Neural crest cell (in vitro differentiated cells): Measurements from ENCODE around the gene CSF3R. TPM values are rescaled to one million over a fixed set of nuclear protein-coding genes. Genes with fewer than 3 reads are reported as not detected.

Experiments used
- DNase-seq: peaks from one replicate; pipeline ENCODE4 v3.0.0; 2021; ENCODE audit warnings: low read depth, mixed read lengths, low spot score
- H3K27ac Mint-ChIP-seq: one replicate; pipeline ENCODE4 v1.8.0; 2021; ENCODE audit warnings: mild to moderate bottlenecking, mixed read lengths; ENCODE audit not compliant: unreplicated experiment
- H3K27me3 Mint-ChIP-seq: 2 replicates; pipeline ENCODE4 v1.8.0; 2021; ENCODE audit warnings: low read depth, mild to moderate bottlenecking, mixed read lengths
- H3K36me3 Mint-ChIP-seq: 2 replicates; pipeline ENCODE4 v1.8.0; 2021; ENCODE audit warnings: low read depth, mild to moderate bottlenecking, mixed read lengths
- H3K4me1 Mint-ChIP-seq: 2 replicates; pipeline ENCODE4 v1.8.0; 2021; ENCODE audit warnings: mixed read lengths
- H3K4me3 Mint-ChIP-seq: one replicate; pipeline ENCODE4 v1.8.0; 2021; ENCODE audit warnings: mild to moderate bottlenecking, mixed read lengths
- H3K9me3 Mint-ChIP-seq: 2 replicates; pipeline ENCODE4 v1.8.0; 2021; ENCODE audit warnings: mixed read lengths
- CTCF ChIP-seq: fragments of 200-600 bp; sonication (generic); conservative IDR thresholded peaks from 2 replicates; pipeline ENCODE4 v1.5.0; 2021; ENCODE audit warnings: antibody characterized with exemption, mild to moderate bottlenecking
- total RNA-seq: library from RNA; stranded (reverse); gene quantifications from 2 replicates; pipeline ENCODE4 v1.2.1, GENCODE V29; 2021

Gene CSF3R
- total RNA-seq, 1 donor from 2014 or later: not detected

DNA sequence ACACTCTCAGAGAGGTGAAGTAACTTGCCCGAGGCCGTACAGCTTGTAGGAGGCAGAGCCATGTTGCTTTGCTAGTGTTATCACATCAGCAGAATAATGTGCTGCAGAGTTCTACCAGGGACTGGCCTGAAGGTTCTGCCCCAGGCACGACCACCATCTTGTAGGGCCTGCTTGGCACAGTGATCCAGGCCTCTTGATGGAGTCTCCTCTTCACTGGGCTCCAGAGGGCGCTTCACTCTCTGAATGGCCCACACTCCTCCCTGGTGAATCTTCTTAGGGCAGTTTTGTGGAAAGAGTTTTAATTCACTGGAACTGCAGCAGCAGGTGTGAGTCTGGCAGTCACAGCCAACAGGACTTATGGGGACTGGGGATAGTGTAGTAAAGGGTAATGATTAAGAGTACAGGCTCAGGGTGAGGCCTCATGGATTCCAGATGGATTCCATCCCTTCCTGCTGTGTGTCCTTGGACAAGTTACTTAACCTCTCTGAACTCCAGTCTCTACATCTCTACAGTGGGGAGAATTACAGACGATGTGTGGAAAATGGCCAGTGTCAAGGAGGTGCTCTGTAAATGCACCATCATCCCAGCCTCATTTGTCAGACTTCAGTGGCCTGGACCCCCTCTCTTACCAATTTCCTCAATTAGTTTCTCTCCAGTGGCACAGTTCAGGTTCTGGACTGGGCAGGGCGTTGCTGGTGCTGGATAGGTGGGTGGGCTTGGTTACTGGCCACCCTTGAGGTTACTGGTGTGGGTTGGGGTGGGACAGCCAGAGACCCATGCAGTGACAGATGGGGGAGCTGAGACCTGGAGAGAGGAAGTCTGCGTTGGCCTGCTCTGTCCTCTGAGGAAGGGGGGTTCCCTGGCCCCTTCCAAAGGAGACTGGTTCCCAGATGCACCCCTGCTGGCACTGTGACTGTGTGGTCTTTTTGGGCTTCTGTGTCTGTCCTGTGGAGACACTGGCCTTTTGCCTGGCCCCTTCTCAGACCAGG lies 45.9 kb upstream of the CSF3R start:
- H3K4me3 Mint-ChIP-seq: no peak overlapping the region
- H3K27ac Mint-ChIP-seq: no peak overlapping the region
- H3K36me3 Mint-ChIP-seq: no peaks in the 10 kb centered on the region
- no peak for DNase-seq
- peaks cover 18% of the 10 kb centered on the region for H3K27me3 Mint-ChIP-seq
- no peak for TF ChIP-seq CTCF
- H3K4me1 Mint-ChIP-seq: peaks cover 5% of the 10 kb centered on the region
- no peaks in the 10 kb centered on the region for H3K9me3 Mint-ChIP-seq

GRCh38 chr1:36525166-36525565 lies 42.5 kb upstream of the CSF3R start:
- no peaks in the 10 kb centered on the region for H3K36me3 Mint-ChIP-seq
- no peak for TF ChIP-seq CTCF
- H3K27ac Mint-ChIP-seq: no peak overlapping the region
- no peak overlapping the region for H3K4me3 Mint-ChIP-seq
- no peaks in the 10 kb centered on the region for H3K9me3 Mint-ChIP-seq
- DNase-seq: no peak
- peaks cover 5% of the 10 kb centered on the region for H3K4me1 Mint-ChIP-seq
- H3K27me3 Mint-ChIP-seq: peaks cover 2% of the 10 kb centered on the region

DNA sequence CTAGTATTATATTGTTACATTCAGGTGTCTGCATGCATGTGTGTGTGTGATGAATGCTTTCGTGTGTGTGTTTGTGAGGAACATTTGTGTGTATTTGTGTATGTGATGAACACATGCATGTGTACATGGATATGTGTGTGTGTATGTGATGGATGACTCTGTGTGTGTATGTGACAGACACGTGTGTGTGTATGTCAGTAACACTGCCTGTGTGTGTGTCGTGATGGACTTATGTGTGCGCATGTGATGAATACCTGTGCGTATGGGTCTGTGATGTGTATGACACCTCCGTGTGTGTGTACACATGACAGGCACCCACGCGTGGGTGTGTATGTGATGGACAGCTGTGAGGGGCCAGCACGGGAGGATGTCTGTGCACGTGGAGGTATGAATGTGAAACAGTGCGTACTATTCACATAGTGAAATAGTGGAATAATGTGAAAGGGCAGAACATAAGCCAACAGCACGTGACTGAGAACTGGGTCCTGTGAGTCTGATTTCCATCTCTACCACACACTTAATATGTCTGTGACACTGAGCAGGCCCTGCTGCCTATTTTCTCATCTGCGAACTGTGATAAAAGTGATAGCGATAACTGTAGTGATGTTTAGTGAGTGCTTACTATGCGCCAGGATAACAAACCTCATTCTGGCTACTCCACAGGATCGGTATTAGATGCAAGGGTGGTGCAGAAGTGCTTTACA lies 41.8 kb upstream of the CSF3R start:
- Mint-ChIP-seq H3K36me3 (no peaks in the 10 kb centered on the region), H3K4me3 (no peak overlapping the region), H3K9me3 (no peaks in the 10 kb centered on the region), H3K27ac (no peak overlapping the region), H3K4me1 (peaks cover 5% of the 10 kb centered on the region), H3K27me3 (no peaks in the 10 kb centered on the region)
- no peak for DNase-seq
- TF ChIP-seq CTCF: no peak

GRCh38 chr1:36523850-36524249 lies 41.1 kb upstream of the CSF3R start:
- H3K27ac Mint-ChIP-seq: no peak overlapping the region
- no peak for DNase-seq
- no peaks in the 10 kb centered on the region for H3K9me3 Mint-ChIP-seq

DNA sequence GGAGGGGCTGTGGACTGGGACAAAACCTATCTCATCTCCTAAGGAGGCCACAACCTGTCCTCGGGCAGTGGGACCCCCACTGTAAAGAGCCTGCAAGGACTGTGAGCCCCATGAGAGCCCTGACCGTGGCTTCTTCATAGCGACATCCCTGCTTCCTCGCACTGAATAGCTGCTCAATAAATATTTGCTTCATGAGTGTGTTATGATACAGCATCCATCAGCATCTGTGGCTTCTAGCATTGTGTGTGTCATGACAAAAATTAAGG lies 40.5 kb upstream of the CSF3R start:
- Mint-ChIP-seq H3K27ac (no peak overlapping the region), H3K4me1 (peaks cover 5% of the 10 kb centered on the region)

More at GRCh38 chr1:36523850-36524249, 41.1 kb upstream of the CSF3R start:
- no peak for TF ChIP-seq CTCF
- H3K36me3 Mint-ChIP-seq: no peaks in the 10 kb centered on the region
- peaks cover 5% of the 10 kb centered on the region for H3K4me1 Mint-ChIP-seq
- no peak overlapping the region for H3K4me3 Mint-ChIP-seq
- no peaks in the 10 kb centered on the region for H3K27me3 Mint-ChIP-seq

More for the DNA sequence above, 40.5 kb upstream of the CSF3R start:
- no peak overlapping the region for H3K4me3 Mint-ChIP-seq
- no peak for TF ChIP-seq CTCF
- DNase-seq: no peak
- no peaks in the 10 kb centered on the region for H3K27me3 Mint-ChIP-seq
- no peaks in the 10 kb centered on the region for H3K36me3 Mint-ChIP-seq
- H3K9me3 Mint-ChIP-seq: no peaks in the 10 kb centered on the region
